GM20000 (cell line): Measurements from ENCODE around the gene CAVIN2.

Experiments used
- DNase-seq: peaks from one replicate; pipeline ENCODE4 v3.0.0; 2012; ENCODE audit warnings: low spot score
- TF ChIP-seq, protein P1 (sequence below): IDR thresholded peaks from 2 replicates; pipeline ENCODE4 v1.5.1; 2012; ENCODE audit warnings: mild to moderate bottlenecking, control low read depth; ENCODE audit errors: extremely low read depth, missing control alignments

CAVIN2 gene

GRCh38 chr2:191847764-191848163 lies 876 bp upstream of the CAVIN2 start:
- DNase-seq, result no peak
- TF ChIP-seq, protein P1, sequence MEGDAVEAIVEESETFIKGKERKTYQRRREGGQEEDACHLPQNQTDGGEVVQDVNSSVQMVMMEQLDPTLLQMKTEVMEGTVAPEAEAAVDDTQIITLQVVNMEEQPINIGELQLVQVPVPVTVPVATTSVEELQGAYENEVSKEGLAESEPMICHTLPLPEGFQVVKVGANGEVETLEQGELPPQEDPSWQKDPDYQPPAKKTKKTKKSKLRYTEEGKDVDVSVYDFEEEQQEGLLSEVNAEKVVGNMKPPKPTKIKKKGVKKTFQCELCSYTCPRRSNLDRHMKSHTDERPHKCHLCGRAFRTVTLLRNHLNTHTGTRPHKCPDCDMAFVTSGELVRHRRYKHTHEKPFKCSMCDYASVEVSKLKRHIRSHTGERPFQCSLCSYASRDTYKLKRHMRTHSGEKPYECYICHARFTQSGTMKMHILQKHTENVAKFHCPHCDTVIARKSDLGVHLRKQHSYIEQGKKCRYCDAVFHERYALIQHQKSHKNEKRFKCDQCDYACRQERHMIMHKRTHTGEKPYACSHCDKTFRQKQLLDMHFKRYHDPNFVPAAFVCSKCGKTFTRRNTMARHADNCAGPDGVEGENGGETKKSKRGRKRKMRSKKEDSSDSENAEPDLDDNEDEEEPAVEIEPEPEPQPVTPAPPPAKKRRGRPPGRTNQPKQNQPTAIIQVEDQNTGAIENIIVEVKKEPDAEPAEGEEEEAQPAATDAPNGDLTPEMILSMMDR, result no peak

DNA sequence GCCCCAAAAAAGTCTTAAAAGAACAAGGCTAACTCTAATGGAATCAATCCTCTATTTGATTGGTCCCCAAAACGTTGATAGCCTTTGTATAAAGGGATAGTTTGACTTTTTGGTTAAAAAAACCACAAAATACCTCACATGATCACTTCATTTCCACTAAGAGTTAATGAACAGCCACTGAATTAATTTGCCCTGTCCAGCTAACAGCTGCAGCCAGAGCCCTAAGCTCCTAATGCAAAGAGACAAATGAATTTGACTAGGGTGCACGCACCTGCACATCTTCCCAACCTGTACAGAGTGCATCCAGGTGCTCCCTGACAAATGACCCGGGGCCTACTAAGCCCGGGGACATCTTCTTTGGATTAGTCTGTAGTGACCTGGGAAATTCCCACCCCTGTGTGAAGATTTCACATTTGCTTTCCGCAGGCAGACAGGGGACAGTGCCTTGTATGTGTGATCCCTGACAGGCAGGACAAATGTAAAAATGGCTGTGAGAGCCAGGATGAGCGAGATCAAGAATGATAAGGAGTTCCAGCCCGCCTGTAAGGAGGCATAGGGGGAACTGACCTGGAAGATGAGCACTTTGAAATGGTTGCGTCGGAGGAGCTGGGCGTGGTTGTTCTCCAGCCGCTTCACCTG lies 893 bp downstream of the CAVIN2 start:
- DNase-seq, result no peak
- TF ChIP-seq, protein P1, result no peak

- no peak for DNase-seq
- TF ChIP-seq, protein P1, result no peak
Measured at GRCh38 chr2:191845248-191845715, 1.6 kb downstream of the CAVIN2 start.

GRCh38 chr2:191844706-191845105 lies 2.2 kb downstream of the CAVIN2 start:
- TF ChIP-seq, protein P1, result no peak
- DNase-seq, result no peak

DNA sequence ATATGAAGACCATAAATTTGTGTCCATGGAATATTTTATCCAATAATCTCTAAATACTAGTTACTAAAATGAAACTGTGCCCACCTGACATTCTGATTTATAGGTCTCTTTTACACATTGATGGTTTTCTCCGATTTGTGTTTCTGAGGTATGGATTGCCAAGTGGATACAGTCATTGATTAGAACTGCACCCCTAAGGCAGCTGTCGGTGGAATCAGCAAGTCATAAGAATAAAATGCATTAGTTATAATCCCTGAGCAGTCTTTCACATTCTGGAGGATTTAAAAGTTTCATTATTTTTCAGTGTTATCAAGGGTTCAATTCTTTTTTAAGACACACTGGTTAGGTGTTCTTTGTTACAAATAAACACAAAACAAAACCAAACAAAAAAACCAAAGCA lies 6.0 kb downstream of the CAVIN2 start:
- no peak for DNase-seq
- TF ChIP-seq, protein P1, result no peak

- TF ChIP-seq, protein P1, result no peak
- no peak for DNase-seq
Measured at GRCh38 chr2:191839918-191840804, 6.7 kb downstream of the CAVIN2 start.

DNA sequence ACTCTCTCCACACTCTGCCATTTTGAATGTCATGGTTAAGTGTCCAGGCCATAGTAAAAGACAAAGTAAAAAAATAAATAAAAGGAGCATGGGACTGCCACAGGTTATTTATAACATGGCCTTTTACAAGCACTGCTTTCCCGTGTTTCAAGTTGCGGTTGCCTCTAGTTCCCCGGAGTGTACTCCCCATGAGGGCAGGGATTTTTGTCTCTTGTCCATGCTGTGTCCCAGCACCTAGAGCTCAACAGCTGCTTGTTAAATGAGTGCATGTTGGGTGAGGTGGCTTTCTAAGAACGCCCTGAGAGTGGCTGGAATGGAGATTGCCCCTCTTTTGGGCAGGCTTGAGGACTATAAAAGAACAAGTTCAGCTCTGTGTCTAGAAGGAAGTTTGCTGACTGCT lies 8.4 kb downstream of the CAVIN2 start:
- DNase-seq, result no peak
- TF ChIP-seq, protein P1, result no peak
